Smooth muscle cell (in vitro differentiated cells): ENCODE data around the gene SLC43A2. TPM values are rescaled to one million over a fixed set of nuclear protein-coding genes. Genes with fewer than 3 reads are reported as not detected.
A peak's percentile ranks its signal among the peaks of the same experiment; 100 is the strongest.

Experiments used
- DNase-seq: peaks from one replicate; lab custom pipeline; 2025; ENCODE audit not compliant: unreplicated experiment; lab: John Stamatoyannopoulos, UW
- H2AFZ ChIP-seq: fragments of 200-600 bp; sonication (generic); 2 replicates; pipeline ENCODE4 v1.6.0; 2016; ENCODE audit warnings: antibody characterized with exemption, low read depth, mild to moderate bottlenecking
- H3F3A ChIP-seq: fragments of 200-600 bp; sonication (generic); 2 replicates; pipeline ENCODE4 v1.6.0; 2017; ENCODE audit warnings: antibody characterized with exemption, low read depth
- H3K27ac ChIP-seq: fragments of 200-600 bp; sonication (generic); 2 replicates; pipeline ENCODE4 v1.5.1; 2016; ENCODE audit warnings: low read depth, mild to moderate bottlenecking
- H3K27me3 ChIP-seq: fragments of 200-600 bp; sonication (generic); 2 replicates; pipeline ENCODE4 v1.6.1; 2016; ENCODE audit warnings: low read depth, mild to moderate bottlenecking
- H3K36me3 ChIP-seq: fragments of 200-600 bp; sonication (generic); 2 replicates; pipeline ENCODE4 v1.5.1; 2016; ENCODE audit warnings: low read depth
- H3K4me1 ChIP-seq: fragments of 200-600 bp; sonication (generic); 2 replicates; pipeline ENCODE4 v1.5.1; 2016; ENCODE audit warnings: low read depth
- H3K4me2 ChIP-seq: fragments of 200-600 bp; sonication (generic); 2 replicates; pipeline ENCODE4 v1.6.0; 2016; ENCODE audit warnings: mild to moderate bottlenecking
- H3K4me3 ChIP-seq: fragments of 200-600 bp; sonication (generic); 2 replicates; pipeline ENCODE4 v1.5.1; 2016; ENCODE audit warnings: mild to moderate bottlenecking
- H3K79me2 ChIP-seq: fragments of 200-600 bp; sonication (generic); 2 replicates; pipeline ENCODE4 v1.6.0; 2016; ENCODE audit warnings: low read depth, mild to moderate bottlenecking
- H3K9ac ChIP-seq: fragments of 200-600 bp; sonication (generic); 2 replicates; pipeline ENCODE4 v1.6.0; 2016; ENCODE audit warnings: low read depth
- H3K9me3 ChIP-seq: fragments of 200-600 bp; sonication (generic); replicated peaks from 2 replicates; pipeline ENCODE4 v1.5.1; 2016; ENCODE audit warnings: low read depth
- H4K20me1 ChIP-seq: fragments of 200-600 bp; sonication (generic); 2 replicates; pipeline ENCODE4 v1.6.0; 2016; ENCODE audit warnings: low read depth
- WGBS: methylation state at CpG from one replicate; pipeline ENCODE4 v1.1.7; 2016; ENCODE audit warnings: low lambda C conversion rate; 5-methylcytosine and 5-hydroxymethylcytosine counted together
- polyA plus RNA-seq: library from polyadenylated mRNA; unstranded; fragments of >200 nt; fragmentation: Nextera tagmentation; extraction: Ambion mirVana; gene quantifications from 2 replicates; pipeline ENCODE4 v1.2.1, GENCODE V29; 2016
- total RNA-seq: library from RNA; depleted of rRNA; stranded (reverse); fragments of >200 nt; gene quantifications from 2 replicates; pipeline ENCODE4 v1.2.3, GENCODE V29; 2014
- TF ChIP-seq, protein P1 (sequence below): fragments of 200-600 bp; sonication (generic); IDR thresholded peaks from 2 replicates; pipeline ENCODE4 v1.5.1; 2017; ENCODE audit warnings: borderline replicate concordance, mild to moderate bottlenecking, antibody characterized with exemption; ENCODE audit not compliant: insufficient read depth, poor library complexity, severe bottlenecking

SLC43A2 gene
- total and polyA plus RNA-seq, 2 experiments from 2014 or later: 3.8 to 5.3 TPM

DNA sequence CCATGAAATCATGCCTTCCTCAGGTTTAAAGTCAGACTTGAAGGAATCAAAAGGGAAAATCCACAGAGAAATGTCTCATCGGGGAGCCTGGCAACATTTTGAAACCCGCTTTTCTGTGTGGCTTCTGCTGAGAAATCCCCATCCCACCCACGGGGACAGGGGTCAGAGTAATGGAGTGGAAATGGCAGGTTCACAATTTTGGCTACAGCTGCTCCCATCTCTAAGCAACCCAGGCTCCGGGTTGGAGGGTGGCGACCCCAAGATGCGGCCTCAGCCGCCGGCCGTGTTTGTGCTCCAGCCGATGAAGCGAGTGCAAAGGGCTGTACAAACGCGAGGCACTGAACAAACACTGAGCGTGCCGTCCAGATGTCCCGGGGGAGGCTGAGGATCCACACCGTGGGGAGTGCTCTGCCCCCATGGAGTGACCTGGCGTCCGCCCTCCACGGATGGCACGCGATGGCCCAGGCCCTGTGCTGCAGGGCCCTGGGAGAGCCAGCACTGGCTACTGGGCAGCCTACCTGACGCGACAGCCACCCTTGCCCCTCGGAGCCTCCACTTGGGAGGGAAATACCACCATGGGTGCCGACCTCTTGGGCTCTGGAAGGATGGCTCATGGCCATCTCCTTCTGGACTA, 22.2 kb downstream of the SLC43A2 start:
- H3K4me2 ChIP-seq: peak overlapping the region; percentile 58

DNA sequence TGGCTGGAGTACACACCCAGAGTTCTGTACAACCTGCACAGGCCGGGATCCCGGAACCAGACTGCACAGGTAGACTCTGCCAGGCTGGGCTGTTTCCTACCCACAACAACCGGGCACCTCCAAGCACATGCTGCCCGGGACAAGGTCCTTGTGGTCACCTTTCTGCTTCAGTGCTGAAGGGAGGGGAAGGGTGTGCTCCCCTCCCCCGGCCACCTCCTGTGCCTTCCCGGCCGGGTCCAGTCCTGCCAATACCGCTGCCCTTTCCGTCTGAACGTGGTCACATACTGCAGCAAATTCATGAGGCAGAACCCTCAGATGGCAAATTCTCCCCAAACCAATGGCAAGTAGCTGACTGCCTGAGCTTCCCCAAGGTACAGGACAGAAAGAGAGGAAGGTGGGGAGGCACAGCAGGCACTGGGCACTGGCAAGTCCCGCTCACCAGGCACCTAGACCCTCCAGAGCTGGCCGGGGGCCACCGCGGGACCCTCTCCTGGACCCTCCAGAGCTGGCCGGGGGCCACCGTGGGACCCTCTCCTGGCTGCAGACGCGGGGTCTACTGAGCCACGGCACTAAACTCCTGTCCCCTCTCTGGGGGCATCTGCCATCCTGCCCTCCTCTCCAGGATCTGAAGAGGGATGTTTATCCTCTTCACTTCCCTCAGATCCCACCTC, 22.8 kb downstream of the SLC43A2 start:
- no peaks in the 10 kb centered on the region for H3K79me2 ChIP-seq
- H3K27ac ChIP-seq: peak overlapping the region; percentile 96
- H3F3A ChIP-seq: peaks cover 9% of the 10 kb centered on the region
- H3K27me3 ChIP-seq: no peaks in the 10 kb centered on the region
- DNase-seq: no peak
- no peak overlapping the region for H3K4me3 ChIP-seq
- 96% methylated on average over 19 of the region's 19 CpGs for WGBS
- peak overlapping the region; percentile 58 for H3K4me2 ChIP-seq
- TF ChIP-seq, protein P1, sequence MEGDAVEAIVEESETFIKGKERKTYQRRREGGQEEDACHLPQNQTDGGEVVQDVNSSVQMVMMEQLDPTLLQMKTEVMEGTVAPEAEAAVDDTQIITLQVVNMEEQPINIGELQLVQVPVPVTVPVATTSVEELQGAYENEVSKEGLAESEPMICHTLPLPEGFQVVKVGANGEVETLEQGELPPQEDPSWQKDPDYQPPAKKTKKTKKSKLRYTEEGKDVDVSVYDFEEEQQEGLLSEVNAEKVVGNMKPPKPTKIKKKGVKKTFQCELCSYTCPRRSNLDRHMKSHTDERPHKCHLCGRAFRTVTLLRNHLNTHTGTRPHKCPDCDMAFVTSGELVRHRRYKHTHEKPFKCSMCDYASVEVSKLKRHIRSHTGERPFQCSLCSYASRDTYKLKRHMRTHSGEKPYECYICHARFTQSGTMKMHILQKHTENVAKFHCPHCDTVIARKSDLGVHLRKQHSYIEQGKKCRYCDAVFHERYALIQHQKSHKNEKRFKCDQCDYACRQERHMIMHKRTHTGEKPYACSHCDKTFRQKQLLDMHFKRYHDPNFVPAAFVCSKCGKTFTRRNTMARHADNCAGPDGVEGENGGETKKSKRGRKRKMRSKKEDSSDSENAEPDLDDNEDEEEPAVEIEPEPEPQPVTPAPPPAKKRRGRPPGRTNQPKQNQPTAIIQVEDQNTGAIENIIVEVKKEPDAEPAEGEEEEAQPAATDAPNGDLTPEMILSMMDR: no peak
- H3K4me1 ChIP-seq: no peaks in the 10 kb centered on the region
- no peaks in the 10 kb centered on the region for H3K36me3 ChIP-seq
- no peaks in the 10 kb centered on the region for H3K9me3 ChIP-seq
- H2AFZ ChIP-seq: no peak overlapping the region
- H4K20me1 ChIP-seq: no peaks in the 10 kb centered on the region
- H3K9ac ChIP-seq: no peak overlapping the region

More for the DNA sequence above, 22.2 kb downstream of the SLC43A2 start:
- H3K9ac ChIP-seq: peak overlapping the region; percentile 85
- DNase-seq: no peak
- H3K27ac ChIP-seq: peak overlapping the region; percentile 96
- no peaks in the 10 kb centered on the region for H3K79me2 ChIP-seq
- 80% methylated on average over 26 of the region's 26 CpGs for WGBS
- no peaks in the 10 kb centered on the region for H3K27me3 ChIP-seq
- no peaks in the 10 kb centered on the region for H3K36me3 ChIP-seq
- H3K4me1 ChIP-seq: no peaks in the 10 kb centered on the region
- peaks cover 9% of the 10 kb centered on the region for H3F3A ChIP-seq
- no peaks in the 10 kb centered on the region for H3K9me3 ChIP-seq
- TF ChIP-seq, protein P1: no peak
- no peak overlapping the region for H2AFZ ChIP-seq
- no peaks in the 10 kb centered on the region for H4K20me1 ChIP-seq
- no peak overlapping the region for H3K4me3 ChIP-seq

DNA sequence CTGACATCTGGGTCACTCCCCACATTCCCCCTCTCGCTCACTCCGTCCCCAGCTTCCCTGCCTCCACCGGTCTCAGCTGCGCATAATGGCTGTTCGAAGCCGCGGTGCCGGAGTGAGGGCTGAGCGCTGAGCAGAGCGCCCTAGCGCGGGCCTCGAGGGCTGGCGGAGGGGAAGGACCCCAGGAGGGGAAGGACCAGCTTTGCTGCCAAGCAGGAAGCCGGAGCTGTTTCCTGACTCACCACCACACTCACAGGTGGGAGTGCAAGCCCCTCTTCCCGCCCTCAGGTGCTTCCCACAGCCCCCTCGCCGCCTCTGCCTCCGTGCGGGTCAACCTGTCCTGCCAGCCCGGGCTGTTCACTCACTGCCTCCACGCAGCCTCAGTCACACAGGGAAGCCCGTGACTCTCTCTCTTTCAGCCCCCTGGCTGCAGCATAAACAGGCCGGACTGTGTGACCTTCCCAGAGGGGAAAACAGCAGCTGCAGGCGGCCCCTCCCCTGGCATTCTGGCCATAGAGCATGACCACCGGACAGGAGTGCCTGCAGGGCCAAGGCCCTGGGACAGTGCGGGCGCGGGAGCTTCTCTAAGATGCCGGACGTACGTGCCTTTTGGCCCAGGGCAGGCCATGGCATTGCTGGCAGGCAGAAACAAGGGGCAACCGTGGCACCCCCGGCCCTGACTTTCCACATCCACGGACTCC, 23.7 kb downstream of the SLC43A2 start:
- Histone ChIP-seq H3F3A (peaks cover 9% of the 10 kb centered on the region), H3K27me3 (no peaks in the 10 kb centered on the region), H3K79me2 (no peaks in the 10 kb centered on the region), H3K4me2 (no peak overlapping the region), H3K4me1 (no peaks in the 10 kb centered on the region), H3K4me3 (no peak overlapping the region), H3K9ac (no peak overlapping the region), H3K36me3 (no peaks in the 10 kb centered on the region), H3K27ac (no peak overlapping the region), H2AFZ (no peak overlapping the region), H3K9me3 (no peaks in the 10 kb centered on the region), H4K20me1 (no peaks in the 10 kb centered on the region)
- no peak for DNase-seq
- WGBS: 74% methylated on average over 31 of the region's 35 CpGs
- TF ChIP-seq, protein P1: no peak
